Suprapubic skin (tissue), 4 donors: ENCODE data around the gene LRBA.

Source experiments
- POLR2A ChIP-seq, 2 donors: fragments of 450-650 bp; IDR thresholded peaks; one replicate each; pipeline ENCODE4 v1.6.1; 2017; ENCODE audit warnings: antibody characterized with exemption in 2 of 2, mild to moderate bottlenecking in 2 of 2, moderate library complexity in 2 of 2
- POLR2AphosphoS5 ChIP-seq, 3 donors: sonication (generic); formaldehyde crosslinking; IDR thresholded peaks; one replicate each; pipeline ENCODE4 v1.6.1; 2017; ENCODE audit warnings: antibody characterized with exemption in 3 of 3
- TF ChIP-seq, protein P1 (sequence below), 2 donors: fragments of 200-600 bp in 1 of 2; fragments of 450-650 bp in 1 of 2; sonication (generic) in 1 of 2; IDR thresholded peaks; one replicate each; pipeline ENCODE4 v1.5.1; 2016 to 2019; ENCODE audit warnings: antibody characterized with exemption in 2 of 2, mild to moderate bottlenecking in 1 of 2, moderate library complexity in 1 of 2

DNA sequence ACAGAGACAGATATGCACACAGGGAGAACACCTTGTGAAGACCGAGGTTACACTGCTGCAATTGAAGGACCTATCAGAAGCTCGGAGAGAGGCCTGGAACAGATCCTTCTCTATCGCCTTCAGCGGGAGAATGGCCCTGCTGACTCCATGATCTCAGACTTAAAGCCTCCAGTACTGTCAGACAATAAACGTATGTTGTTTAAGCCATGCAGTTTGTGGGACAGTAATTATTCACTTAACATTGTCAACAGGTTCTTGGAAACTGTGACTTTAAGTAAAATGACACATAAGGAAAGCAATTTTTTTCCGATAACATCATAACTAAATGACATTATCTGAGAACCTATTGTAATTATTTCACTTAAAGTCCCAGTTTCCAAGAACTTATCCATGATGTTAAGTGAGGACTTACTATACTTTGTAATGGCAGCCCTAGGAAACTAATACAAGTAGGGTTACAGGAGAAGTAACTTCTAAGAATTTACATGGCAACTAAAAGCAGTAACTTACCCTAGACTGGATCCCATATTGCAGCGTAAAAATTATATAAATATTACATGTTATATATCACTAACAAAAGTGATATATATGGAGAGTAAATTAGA, 613.9 kb downstream of the LRBA start:
- TF ChIP-seq POLR2AphosphoS5 (IDR thresholded peaks at IDR 0.05): no peak
- no peak for TF ChIP-seq POLR2A (IDR thresholded peaks at IDR 0.05)
- TF ChIP-seq, protein P1, sequence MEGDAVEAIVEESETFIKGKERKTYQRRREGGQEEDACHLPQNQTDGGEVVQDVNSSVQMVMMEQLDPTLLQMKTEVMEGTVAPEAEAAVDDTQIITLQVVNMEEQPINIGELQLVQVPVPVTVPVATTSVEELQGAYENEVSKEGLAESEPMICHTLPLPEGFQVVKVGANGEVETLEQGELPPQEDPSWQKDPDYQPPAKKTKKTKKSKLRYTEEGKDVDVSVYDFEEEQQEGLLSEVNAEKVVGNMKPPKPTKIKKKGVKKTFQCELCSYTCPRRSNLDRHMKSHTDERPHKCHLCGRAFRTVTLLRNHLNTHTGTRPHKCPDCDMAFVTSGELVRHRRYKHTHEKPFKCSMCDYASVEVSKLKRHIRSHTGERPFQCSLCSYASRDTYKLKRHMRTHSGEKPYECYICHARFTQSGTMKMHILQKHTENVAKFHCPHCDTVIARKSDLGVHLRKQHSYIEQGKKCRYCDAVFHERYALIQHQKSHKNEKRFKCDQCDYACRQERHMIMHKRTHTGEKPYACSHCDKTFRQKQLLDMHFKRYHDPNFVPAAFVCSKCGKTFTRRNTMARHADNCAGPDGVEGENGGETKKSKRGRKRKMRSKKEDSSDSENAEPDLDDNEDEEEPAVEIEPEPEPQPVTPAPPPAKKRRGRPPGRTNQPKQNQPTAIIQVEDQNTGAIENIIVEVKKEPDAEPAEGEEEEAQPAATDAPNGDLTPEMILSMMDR (IDR thresholded peaks at IDR 0.05): no peak
